Stimulated activated CD4-positive, alpha-beta T cell treated with anti-CD3 and anti-CD28 coated beads, Interleukin-1b, Interleukin-23, amount 100 ng/mL, for 48 hours (primary cell): ENCODE data around the gene PRND.
"Not testable (repeated sequence)": the region's sequence is repeated elsewhere in the genome, so short reads cannot be mapped to it uniquely, and the experiment has no call there.

ENCODE experiments used
- DNase-seq: peaks from one replicate; pipeline ENCODE4 v3.0.0-alpha.2; 2020

Gene PRND, protein sequence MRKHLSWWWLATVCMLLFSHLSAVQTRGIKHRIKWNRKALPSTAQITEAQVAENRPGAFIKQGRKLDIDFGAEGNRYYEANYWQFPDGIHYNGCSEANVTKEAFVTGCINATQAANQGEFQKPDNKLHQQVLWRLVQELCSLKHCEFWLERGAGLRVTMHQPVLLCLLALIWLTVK

DNA sequence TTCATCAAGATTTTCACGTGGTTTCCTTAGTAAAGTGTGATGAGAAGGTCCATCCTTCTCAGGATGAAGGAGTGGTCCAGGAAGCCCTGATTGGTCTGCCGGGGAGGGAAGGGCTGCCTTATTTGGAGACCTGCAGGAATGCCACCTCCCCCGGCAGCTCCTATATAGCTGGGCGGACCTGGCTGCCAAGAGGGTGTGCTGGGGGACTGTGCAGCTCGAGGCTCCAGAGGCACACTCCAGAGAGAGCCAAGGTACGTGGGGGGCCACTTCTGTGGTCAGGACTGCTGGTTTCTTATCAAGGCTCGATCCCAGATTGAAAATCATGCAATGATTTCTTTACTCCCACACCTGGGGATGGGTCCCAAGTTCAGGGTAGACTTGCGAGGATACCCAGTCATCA, at the start of gene PRND:
Gene PRND (plus strand): TSS at position 191 of the 400 bp plus-strand sequence. CDS start 2,643 bp downstream, outside the sequence.
- no peak for DNase-seq

DNA sequence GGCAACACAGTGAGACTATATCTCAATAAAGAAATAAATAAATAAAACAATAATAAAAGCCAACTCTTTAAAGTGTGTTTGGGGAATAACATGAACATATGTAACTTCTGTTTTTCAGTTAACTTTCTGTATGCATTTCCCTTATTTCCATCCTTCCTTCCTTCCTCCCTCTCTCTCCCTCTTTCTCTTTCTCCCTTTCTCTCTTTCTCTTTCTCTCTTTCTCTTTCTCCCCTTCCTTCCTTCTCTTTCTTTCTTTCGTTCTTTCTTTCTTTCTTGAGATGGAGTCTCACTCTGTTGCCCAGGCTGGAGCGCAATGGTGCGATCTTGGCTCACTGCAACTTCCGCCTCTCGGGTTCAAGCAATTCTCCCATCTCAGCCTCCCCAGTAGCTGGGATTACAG, 48.8 kb upstream of the PRND start:
- no peak for DNase-seq

DNA sequence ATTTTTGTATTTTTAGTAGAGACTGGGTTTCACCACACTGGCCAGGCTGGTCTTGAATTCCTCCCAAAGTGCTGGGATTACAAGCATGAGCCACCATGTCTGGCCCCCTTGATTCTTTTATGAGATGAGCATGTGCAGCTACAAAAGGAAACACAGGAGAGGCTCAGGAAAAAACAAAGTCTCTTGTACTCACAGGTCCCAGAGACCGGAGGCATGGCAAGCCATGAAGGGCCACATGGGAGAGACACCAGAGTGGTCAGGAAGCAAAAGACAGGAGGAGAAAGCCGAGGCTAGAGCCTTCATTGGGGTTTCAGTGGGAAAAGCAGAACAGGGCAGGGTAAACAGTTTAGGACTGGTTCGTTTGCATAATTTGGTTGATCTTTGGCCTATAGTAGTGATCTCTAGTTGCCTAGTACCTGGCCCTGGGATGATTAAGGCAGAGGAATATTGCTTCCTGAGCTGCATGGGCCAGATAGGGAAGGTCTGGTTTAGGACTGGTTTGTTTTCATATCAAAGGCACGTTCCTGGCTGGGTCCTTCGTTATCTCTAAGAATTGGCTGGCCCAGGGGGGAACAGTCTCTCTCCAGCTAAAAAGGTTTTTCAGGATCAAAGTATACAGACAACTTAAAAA, 48.2 kb upstream of the PRND start:
- DNase-seq = no peak

DNA sequence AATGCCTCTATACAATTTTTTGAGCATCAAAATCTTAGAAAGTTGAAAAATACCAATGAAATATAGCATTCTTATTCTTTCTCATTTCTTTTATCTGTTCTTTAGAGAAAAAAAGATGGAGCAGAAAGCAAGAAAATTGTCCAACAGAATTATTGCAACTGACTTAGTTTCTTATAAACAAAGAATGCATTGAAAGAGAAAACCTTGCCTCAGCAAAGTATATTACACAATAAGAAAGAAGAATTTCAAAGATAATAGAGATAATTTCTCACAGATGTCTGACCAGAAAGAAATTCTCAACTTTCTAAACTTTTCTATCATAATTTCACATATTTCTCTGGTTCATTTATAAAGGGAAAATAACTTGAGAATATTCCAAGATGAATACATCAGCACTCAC, 47.0 kb upstream of the PRND start:
- DNase-seq = no peak

DNA sequence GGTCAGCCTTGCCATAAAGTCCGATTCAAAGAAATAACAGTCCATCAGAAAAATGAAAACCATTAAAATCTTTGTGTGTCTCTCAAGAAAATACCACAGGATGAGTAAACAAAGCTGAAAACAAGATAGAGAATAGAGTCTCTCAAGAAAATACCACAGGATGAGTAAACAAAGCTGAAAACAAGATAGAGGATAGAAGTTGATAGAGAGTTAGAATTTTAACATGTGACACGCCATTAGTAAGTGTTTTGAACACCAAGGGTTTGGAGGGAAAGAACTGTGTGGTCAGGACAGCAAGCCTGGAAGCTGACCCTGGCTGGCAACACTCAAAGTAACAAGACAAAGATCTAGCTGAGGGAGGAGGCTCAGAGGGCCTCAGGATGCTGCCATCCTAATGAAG, 43.9 kb upstream of the PRND start:
- DNase-seq = no peak

DNA sequence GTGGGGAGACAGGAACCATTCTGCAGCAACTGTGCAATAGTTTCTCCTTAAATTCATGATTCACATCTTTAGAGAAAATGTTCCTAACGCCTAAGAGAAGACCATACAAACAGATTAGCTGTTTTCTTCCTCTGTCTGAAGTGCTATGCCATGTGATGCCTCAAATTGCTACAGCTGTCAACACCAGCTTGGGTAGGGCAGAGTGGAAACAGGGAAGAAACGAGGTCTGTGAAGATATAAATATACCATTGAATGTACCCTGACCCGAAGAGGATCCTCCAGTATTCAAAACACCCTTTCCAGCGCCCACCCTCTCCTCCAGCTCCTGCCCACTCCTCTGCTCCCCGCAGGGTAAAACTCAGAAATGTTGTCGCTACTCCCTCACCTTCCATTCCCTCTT, 40.3 kb upstream of the PRND start:
- no peak for DNase-seq

DNA sequence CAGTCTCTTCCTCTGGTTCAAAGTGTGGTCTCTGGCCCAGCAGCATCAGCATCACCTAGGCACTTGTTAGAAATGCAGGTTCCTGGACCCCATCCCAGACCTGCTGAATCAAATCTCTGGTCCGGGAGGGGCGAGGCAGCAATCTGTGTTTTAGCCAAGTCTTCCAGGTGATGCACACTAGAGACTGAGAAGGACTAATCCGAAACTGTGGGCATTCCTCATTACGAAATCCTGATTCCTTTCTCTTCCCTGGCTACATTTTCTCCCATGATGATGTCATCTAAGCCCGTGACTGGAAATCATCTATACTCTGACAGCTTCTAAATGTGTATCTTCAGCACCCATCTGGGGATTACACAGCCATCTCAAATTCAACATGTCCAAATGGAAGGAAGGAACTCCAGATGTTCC, 39.7 kb upstream of the PRND start:
- DNase-seq = no peak

DNA sequence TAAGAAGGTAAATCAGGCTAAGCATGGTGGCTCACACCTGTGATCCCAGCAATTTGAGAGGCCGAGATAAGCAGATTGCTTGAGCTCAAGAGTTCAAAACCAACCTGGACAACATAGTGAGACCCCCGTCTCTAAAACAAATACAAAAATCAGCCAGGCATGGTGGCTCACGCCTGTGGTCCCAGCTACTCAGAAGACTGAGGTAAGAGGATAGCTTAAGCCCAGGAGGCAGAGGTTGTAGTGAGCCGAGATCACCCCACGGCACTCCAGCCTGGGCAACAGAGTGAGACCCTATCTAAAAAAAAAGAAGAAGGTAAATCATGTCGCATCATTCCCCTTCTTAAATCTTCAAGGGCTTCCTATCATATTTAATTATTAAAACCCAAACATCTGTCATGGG, 39.0 kb upstream of the PRND start:
- DNase-seq = no peak

DNA sequence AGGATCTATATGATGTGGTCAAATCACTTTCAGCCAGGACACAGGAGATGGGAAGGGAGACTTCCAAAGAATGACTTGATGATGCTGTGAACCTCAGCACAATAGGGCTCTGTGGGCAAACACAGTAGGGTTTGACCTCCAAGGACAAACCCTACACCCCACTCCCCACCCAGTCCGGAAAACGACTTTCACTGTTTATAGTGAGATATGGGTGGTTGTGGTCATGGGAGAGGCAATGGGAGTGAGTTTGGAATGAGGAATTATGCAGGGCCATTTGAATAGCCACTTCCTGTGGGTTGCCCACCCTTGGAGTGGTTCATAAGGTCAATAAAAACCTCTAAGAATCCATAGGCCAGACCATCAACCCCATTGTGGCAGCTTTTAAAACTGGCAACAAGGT, 38.4 kb upstream of the PRND start:
- no peak for DNase-seq

DNA sequence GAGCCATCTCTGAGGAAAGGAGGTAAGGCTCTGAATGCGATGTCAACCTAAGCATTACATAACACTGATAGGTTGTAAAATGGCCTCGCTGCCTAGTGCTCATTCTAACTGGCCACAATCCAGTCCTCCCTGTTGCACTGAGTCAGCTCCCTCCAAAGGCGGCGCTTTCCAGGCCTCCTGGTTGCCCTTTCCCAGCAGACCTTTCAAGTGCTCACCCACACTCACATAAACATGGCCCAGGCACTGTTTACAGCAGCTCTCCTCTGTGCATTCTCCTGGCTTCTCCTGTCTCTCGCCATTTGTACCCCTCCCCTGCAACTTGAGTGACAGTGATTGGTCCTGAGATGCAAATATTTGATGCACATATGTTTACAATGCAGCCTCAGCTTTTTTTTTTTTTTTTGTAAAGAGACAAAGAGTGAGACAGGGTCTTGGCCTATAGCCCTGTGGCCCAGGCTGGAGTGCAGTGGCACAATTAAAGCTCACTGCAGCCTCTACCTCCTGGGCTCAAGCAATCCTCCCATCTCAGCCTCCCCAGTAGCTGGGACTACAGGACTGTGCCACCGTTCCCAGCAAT, 36.8 kb upstream of the PRND start:
- no peak for DNase-seq

DNA sequence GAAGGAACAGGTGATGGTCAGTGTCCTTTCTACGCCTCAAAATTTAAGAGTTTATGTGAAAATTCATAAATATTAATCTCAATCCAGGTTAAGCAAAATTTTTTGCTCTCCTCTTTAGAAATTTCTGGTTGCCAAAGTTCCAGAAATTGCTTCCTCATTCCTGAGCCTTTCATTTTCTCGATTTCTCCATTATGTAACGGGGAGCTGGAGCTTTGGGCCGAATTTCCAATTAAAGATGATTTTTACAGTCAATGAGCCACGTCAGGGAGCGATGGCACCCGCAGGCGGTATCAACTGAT, 35.8 kb upstream of the PRND start:
- DNase-seq = no peak

DNA sequence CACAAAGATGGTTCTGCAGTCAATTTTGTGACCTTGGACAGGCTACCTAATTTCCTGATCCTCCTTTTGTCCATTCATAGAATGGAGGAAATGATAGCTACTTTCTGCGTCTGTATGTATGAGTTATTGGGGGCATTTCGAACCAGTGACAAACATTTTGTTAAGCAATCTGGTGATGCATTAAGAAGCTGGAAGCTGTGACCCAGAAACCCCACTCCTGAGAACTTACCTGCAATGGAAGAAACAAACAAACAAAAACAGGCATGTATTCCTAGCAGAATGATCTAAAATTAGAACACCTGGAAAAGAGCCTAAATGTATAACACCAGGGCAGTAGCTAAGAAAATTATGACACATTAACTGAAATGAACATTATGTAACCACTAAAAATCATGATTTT, 33.4 kb upstream of the PRND start:
- no peak for DNase-seq

DNA sequence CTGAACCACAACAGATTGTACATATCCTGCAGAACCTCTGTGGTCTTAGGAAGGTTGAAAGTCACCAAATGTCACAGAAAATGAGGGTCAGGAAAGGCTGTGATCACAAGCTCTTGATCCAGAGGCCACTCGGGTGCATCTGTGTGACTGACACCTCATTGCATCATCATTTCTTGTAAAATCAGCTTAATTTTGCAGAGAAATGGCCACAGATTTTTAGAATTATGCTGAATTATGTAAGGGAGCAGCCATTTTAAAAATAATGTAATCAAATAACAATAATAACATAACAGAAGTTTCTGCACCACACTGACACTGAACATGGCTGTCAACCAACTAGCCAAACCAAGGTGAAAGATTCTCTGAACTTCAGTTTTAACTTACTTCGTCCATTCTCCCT, 32.5 kb upstream of the PRND start:
- no peak for DNase-seq

DNA sequence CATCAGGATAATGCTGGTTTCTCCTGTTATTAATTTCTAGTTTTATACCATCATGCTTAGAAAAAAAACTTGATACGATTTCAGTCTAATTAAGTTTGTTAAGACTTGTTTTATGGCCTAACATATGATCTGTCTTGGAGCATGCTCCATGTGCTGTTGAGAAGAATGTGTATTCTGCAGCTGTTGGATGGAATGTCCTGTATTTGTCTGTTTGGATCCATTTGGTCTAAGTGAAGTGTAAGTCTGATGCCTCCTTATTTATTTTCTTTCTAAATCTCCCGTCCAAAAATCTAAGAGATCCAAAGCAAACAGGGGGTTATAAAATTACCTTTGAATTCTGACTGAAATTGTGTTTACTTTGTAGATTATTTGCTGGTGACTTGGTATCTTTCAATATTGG, 30.0 kb upstream of the PRND start:
- no peak for DNase-seq

DNA sequence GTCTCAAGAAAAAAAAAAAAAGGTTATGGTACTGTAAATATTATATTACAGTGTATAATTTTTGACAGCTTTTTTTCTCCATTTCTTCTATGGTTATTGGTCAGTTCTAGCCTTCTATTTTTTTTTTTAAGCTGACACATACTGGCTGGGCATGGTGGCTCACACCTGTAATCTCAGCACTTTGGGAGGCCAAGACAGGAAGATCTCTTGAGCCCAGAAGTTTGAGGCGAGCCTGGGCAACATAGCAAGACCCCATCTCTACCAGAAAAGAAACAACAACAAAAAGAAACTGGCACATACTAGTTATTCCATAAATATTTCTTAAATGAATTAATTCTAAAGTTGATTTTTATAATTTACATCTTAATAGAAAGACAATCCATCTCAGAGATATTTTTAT, 27.6 kb upstream of the PRND start:
- DNase-seq = no peak

DNA sequence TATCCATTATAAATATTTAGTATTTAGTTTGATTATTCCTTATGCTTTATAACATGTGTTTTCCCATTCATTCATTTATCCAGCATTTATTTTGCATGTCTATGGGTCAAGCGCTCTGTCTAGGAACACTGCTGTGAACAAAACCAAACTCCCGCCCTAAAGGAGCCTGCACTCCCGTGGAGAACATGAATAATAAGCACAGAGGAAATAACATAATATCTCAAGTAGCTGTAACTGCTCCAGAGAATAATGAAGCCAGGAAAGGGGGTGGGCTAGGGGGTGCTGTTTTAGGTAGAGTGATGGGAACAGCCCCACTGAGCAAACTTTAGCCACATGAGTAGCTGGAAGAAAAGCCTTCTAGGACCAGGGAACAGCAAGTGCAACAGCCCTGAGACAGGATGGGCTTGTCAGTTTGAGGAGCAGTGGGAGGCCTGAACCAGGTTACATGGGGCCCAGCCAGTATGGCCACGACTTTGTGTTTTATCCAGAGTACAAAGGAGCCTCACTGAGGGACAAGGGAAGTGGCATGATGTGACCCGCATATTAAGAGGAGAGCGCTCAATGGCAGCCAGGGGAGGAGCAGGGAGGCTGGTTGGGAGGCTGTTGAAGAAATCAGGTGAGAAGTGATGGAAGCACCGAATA, 24.4 kb upstream of the PRND start:
- no peak for DNase-seq

DNA sequence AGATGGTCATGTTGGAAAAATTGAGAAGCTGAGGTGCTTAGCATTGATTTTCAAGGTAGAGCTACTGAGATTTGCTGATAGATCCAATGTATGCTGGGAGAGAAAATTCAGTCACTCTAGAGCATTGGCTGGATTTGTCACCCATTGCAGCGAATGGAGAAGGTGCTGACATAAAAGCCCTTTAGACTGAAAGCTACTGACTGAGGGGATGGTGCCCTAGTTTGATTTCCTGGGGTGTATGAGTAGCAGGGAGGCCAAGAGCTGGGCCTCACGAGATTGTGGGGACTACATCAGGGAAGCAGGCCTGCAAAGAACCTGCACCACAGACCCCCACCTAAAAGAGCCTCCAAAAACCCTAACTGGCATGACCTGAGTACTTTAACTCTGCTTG, 23.9 kb upstream of the PRND start:
- no peak for DNase-seq

DNA sequence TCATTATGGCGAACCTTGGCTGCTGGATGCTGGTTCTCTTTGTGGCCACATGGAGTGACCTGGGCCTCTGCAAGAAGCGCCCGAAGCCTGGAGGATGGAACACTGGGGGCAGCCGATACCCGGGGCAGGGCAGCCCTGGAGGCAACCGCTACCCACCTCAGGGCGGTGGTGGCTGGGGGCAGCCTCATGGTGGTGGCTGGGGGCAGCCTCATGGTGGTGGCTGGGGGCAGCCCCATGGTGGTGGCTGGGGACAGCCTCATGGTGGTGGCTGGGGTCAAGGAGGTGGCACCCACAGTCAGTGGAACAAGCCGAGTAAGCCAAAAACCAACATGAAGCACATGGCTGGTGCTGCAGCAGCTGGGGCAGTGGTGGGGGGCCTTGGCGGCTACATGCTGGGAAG, 22.5 kb upstream of the PRND start:
- no peak for DNase-seq

DNA sequence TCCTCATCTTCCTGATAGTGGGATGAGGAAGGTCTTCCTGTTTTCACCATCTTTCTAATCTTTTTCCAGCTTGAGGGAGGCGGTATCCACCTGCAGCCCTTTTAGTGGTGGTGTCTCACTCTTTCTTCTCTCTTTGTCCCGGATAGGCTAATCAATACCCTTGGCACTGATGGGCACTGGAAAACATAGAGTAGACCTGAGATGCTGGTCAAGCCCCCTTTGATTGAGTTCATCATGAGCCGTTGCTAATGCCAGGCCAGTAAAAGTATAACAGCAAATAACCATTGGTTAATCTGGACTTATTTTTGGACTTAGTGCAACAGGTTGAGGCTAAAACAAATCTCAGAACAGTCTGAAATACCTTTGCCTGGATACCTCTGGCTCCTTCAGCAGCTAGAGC, 21.8 kb upstream of the PRND start:
- DNase-seq = no peak

DNA sequence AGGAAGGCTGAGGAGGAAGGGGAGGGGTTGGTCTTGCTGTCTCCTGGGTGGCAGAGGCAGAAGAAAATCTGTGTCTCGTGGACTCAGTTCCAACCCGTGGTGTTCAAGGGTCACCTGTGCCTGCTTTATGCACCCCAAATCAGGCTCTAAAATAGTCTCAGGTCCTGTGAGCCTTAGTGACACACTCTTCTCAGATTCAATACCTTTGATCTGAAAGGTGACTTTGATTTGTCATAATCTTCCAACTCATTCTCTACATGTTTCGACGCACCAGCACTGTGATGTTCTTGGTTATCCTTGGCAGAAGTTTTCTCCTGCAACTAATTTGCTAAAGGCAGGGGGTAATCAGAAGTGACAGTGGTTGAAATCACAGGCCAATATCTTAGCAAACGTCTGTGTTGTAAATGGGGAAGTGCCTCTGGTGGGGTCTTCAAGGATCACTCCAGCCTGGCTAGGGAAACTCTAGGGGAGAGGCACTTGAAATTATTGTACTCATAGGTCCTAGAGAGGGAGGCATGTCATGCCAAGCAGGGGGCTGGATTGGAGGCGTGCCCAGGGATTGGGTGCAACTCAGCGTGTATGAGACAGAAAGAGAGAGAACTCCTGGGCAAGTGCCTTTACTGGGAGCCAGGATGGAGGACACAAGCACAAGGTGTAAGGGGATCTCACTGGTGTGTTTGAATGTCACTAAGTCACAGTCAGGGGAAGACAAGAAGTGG, 19.0 kb upstream of the PRND start:
- DNase-seq = no peak

DNA sequence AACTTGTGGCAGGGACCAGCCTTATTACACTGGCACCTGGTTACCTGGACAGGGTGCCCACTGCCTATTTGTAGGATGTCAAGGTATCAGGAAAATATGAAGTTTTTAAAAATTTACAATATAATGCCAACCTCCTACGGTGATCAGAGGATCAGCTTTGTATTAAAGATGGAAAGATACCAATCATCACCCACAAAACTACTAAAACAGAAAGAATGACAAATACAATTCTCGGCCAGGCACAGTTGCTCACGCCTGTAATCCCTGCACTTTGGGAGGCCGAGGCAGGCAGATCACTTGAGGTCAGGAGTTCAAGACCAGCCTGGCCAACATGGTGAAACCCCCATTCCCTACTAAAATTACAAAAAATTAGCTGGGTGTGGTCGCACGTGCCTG, 18.4 kb upstream of the PRND start:
- DNase-seq = no peak

DNA sequence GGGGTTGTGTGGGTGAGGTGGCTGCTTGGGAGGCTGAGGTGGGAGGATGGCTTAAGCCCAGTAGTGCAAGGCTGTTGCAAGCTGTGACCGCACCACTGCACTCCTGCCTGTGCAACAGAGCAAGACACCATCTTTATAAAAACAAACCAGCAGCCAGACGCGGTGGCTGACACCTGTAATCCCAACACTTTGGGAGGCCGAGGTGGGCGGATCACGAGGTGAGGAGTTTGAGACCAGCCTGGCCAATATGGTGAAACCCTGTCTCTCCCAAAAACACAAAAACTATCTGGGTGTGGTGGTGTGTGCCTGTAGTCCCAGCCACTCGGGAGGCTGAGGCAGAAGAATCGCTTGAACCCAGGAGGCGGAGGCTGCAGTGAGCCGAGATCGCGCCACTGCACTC, 14.8 kb upstream of the PRND start:
- DNase-seq = not testable (repeated sequence)

DNA sequence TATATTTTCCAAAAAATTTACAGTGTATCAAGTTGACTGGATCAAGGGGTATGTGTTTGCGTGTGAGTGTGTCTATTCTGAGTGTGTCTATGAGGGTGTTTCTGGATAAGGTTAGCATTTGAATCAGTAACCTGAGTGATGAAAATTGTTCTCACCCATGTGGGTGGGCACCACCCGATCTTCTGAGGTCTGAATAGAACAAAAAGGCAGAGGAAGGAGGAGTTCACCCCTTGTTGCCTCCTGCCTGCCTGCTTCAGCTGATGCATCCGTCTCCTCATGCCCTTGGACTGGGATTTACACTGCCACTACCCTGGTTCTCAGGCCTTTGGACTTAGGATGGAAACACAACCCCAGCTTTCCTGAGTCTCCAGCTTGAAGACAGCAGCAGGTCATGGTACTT, 13.7 kb upstream of the PRND start:
- DNase-seq = no peak

DNA sequence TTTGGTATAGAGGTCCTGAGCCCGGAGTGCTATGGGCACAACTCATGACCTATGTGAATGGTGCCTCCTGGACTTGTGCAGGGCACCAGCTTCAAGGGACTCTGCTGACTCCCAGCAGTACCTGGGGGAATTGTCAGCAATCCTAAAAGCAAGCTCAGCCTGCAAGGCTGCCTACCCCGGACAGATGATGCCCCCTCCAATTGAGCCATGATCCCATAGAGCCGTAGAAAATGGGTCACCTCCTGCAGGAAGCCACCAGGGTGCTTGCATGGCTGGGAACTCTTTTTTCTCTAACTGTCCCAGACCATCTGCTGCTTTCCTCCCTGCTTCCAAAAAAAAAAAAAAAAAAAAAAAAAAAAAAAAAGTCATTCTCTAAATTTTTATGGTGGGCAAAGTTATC, 12.9 kb upstream of the PRND start:
- DNase-seq = no peak
